GM12892 (cell line): Measurements from ENCODE around the gene NDUFA13.

Experiments used
- POLR2A ChIP-seq: IDR thresholded peaks from 2 replicates; pipeline ENCODE4 v1.6.1; 2011; ENCODE audit warnings: low read depth, low read length, control low read depth
- POLR2AphosphoS5 ChIP-seq: IDR thresholded peaks from 2 replicates; pipeline ENCODE4 v1.6.1; 2011; ENCODE audit warnings: low read depth, low read length, control low read depth
- TAF1 ChIP-seq: IDR thresholded peaks from 2 replicates; pipeline ENCODE4 v1.6.1; 2011; ENCODE audit warnings: low read depth, mild to moderate bottlenecking, control low read depth, low read length, borderline replicate concordance

- no peak for TF ChIP-seq POLR2AphosphoS5
- TF ChIP-seq POLR2A, result no peak
- no peak for TF ChIP-seq TAF1
These were observed 45.4 kb upstream of the NDUFA13 start for GRCh38 chr19:19470579-19470978.
